GM15510 (cell line): ENCODE results near the gene CRYL1.

ENCODE experiments used
- POLR2A ChIP-seq: IDR thresholded peaks from 3 replicates; pipeline ENCODE4 v1.6.1; 2011; ENCODE audit warnings: borderline replicate concordance; ENCODE audit not compliant: insufficient read length; ENCODE audit errors: extremely low read depth

The CRYL1 gene

DNA sequence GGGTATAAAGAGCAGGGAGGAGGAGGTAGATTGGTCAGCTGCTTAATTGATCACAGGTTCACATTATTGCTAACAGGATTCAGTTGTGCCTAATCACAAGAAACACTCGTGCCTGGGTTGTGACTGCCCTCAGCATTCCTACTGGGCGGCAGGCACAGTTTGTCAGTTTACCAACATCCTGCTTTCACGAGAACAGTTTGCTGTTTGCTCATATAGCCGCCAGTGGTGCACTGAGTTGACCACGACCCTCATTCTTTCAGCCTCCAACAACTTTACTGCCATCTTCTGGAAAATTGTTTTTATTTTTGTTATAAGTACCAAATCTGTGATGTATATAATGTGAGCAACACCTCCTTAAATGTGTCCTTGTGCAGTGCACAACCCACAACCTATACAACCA is 25.1 kb upstream of the CRYL1 start:
- TF ChIP-seq POLR2A: no peak

DNA sequence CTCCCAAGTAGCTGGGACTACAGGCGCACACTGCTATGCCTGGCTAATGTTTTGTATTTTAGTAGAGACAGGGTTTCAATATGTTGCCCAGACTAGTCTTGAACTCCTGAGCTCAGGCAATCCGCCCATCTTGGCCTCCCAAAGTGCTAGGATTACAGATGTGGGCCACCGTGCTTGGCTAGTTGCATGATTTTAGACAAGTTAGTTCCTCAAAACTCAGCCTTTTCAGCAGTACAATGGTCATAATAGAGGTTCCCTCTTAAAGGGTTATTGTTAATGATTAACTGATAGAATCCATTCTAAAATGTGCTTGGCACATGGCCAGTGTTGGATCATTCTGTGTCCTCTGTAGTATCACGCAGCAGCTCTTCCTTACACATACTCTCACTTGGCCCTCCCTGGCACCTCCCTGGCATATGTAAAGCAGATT is 21.8 kb upstream of the CRYL1 start:
- TF ChIP-seq POLR2A: no peak

DNA sequence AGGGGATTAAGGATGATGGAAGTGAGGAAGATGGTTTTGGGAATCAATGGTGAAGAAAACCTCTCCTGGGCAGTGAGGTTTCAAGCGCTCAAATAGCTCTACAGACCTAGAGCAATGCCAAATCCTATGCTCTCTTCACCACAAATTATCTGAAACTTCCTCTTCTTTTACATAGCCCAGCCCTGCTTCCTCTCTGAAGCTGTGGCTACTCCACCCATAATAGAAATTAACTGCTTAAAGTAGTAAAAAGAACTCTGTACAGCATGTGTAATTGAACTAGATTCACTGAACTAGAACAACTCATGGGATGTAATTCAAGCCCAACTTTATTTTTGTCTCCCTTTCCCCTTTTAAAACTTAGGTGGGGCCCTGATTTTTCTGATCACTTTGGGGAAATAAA is 20.9 kb upstream of the CRYL1 start:
- TF ChIP-seq POLR2A: no peak

DNA sequence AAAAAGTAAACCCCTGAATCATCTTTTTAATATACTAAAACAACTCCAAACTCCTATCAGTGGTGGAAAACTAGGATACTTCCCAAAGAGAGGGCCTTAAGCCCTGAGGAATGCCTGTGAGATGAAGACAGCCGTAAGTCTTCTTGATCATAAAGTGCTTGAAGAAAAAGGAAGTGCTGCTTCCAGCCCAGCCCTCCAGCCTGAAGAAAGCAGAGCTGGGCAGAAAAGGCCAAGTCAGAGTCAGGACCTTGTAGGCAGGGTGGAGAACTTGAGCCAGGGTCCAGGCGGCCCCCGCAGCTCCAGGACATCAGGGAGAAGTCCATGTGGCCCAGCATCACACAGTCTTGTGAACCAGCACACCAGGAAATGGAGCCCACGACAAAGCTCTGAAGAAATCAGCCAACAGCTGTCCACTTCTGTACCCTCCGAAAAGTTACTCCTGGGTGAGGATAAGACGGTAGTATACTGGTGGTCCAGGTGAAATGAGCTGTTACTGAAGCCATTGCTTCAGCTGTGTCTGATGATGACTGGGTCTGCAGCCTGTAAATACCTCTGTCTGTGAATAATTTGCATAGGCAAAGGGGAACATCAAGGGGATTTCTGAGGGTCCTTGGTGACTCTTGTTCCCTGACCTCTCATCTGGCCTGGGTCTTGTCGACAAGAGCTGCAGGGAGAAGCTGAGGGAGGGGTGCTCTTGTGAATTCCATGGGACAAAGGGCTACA is 18.7 kb upstream of the CRYL1 start:
- TF ChIP-seq POLR2A: no peak

DNA sequence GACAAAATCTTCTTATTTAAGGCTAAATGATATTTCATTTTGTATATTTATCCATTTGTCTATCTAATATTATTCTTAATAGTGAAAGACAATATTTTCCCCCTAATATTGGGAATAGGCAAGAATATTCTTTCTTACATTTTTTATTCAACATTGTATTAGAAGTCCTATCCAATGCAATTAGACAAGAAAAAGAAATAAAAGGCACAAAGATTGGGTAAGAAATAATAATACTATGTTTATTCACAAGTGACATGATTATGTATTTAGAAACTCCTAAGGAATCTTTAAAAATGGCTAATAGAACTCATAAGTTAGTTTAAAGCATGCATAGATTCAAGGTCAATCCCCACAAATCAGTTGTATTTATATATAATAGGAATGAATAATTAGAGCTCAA is 11.3 kb upstream of the CRYL1 start:
- TF ChIP-seq POLR2A: no peak

DNA sequence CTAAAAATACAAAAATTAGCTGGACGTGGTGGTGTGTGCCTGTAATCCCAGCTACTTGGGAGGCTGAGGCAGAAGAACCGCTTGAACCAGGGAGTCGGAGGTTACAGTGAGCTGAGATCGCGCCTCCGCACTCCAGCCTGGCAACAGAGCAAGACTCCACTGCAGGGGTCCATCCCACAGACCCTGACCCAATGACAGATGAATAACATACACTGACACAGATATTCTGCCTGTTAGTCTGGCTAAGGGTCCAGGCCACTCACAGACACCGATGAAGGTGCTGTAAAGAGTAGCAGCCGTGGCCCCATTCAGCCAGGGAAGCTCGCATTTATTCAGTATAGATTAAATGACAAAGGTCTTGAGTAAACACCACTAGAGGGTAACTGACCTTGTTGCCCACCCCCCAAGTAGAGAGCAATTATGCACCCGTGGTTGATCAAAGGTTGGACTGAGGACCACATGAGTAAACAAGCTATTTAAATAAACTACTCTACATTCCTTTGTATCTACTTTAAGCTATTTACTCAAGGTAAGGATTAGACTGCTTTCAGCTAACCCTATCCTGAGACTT is 8.5 kb upstream of the CRYL1 start:
- TF ChIP-seq POLR2A: no peak

DNA sequence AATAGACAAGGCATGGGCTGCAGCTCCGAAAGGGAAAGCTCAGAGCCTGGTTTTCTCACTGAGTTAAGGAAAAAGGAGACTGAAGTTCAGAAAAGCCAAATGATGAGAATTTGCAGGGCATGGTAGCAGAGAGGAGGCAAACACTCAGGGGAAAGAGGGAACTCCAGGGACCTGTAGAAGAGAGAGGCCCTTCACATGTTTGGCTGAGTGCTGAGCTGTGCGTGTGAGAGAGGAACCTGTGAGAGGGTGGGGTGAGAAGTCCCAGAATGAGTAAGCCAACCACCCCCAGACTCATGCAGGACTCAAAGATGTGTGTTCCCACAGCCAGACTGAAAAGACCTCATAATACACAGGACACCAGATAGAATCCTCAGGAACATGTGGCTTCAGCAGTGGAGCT is 2.8 kb upstream of the CRYL1 start:
- no peak for TF ChIP-seq POLR2A

DNA sequence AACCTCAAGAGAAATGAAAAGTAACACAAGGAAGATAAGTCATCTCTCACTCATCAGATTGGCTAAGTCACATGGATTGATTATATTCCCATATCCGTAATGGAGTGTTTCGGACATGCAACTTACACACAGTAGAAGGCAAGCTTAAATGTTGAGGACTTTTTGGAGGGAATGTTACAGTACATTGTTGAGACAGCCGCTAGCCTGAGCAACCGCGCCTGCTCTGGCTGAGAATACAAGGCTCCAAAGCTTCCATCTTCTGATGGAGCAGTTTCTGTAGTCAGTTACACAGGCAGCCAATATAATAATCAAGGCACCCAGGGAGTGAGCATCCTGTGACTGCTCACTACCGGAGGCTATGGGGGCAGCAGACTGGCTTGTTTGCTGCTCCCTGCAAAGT is 1.0 kb upstream of the CRYL1 start:
- TF ChIP-seq POLR2A: no peak

DNA sequence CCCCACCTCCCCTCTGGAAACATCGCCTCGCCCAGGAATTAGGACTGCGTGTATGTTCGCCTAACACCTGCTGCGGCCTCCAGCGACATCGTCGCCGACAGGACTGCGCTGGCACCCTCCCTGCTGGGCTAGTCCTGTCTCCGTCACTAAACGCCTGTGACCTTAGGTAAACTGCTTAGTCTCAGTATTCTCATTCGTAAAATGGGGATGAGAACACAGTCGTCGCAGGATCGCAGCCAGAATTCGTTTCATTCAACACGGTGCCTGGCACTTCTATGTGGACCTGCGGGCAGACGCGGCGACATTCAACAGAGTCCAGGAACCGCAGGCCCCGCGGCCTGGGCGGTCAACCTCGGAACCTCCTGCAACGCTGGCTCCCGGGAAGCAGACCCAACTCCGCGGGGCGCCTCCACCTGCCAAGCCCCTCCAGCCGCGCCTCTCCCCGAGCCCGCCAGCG is 485 bp downstream of the CRYL1 start:
- TF ChIP-seq POLR2A: no peak

DNA sequence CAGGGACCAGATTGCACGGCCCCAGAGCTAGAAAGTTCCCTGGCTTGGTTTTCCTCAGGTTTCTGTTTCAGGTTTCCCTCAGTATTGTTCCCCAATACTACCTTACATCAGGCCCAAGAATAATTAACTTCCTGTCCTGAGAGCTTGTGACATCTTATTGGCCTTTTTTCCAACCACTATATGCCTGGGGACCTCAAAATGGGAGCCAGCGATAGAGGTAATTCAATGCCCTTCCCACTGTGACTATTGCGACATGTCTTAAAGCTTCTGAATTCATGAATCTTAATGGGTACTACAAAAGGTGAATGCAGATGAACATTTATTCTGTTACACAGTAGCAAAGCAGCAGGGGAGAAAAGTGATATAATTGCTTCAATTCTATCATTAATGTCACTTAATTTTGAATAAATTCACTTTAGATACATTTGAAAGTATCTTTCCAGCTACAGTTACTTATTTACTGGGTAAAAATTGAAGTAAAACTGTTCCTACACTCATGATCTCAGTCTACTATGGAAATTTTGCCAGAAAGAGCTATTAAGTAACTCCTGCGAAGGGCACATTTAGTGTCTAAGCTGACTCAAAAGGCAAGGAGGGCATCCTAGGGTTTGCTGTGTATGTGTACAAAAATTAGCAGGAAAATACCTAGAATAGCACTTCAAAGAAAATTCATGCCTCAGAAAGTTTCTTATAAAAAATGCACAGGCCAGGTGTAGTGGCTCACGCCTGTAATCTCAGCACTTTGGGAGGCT is 4.1 kb downstream of the CRYL1 start:
- no peak for TF ChIP-seq POLR2A

DNA sequence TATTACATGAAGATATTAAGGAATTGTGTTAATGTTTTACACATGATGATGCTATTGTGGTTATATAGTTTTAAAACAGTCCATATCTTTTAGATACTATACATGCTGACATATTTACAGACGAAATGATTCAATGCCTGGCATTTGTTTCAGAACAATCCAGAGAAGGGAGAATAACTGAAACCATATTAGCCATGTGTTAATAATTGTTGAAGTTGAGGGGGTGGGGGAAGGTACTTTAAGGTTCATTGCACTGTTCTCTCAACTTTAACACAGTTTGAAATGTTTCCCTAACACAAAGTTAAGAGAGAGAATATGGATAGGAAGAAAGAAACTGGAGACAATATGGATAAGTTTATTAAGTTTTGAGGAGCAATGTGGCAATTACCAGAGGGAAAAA is 5.8 kb downstream of the CRYL1 start:
- no peak for TF ChIP-seq POLR2A

DNA sequence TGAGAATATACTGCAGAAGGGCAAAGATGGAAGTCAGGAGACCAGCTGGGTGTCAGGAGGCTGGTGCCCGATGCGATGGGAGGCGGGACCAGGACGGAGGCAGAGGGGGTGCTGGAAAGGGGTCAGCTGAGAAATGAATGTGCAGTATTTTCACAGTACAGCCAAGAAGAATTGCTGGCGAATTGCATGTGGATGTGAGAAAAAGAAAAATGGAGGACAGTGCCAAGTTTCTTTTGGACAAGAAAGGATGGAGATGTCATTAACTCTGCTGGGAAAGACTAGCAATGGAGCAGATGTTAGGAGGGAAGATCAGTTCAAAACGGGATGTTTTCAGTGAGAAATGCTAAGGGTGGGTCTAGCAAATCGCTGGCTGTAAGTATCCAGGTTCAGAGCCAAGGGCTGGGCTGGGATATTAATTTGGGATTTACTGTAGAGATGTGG is 7.0 kb downstream of the CRYL1 start:
- no peak for TF ChIP-seq POLR2A

DNA sequence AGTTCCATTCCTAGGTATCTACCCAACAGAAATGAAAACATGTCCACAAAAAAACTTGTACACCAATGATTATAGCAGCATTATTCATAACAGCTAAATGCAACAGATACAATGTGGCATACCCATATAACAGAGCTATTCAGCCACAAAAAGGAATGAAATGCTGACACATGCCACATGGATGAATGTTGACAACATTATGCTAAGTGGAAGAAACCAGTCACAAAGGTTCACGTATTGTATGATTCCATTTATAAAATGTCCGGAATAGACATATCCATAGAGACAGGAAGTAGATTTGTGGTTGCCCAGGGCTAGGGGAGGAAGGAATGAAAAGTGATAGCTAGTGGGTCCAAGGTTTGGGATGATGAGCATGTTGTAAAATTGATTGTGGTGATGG is 10.8 kb downstream of the CRYL1 start:
- no peak for TF ChIP-seq POLR2A

DNA sequence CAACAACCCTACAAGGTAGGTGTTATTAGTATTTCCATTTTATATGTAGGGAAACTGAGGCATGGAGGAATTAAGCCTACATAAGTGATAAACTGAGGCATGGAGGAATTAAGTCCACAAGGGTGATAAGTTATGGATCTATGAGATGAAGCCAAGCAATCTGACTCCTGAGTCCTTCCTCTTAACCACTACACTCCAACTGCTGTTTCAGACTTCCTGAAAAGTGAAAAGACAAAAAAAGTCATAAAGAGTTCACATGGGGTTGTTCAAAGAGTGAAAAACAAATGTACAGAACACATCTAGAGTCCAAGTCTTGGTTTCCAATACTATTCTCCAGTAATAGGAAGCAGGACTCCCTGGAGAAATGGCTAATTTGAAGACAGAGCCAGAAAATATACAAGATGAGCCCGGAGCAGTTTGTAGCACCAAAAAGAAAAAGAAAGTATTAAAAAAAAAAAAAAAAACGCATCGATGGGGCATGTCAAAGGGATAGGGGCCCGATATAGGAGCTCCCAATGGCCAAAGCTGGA is 12.1 kb downstream of the CRYL1 start:
- no peak for TF ChIP-seq POLR2A

DNA sequence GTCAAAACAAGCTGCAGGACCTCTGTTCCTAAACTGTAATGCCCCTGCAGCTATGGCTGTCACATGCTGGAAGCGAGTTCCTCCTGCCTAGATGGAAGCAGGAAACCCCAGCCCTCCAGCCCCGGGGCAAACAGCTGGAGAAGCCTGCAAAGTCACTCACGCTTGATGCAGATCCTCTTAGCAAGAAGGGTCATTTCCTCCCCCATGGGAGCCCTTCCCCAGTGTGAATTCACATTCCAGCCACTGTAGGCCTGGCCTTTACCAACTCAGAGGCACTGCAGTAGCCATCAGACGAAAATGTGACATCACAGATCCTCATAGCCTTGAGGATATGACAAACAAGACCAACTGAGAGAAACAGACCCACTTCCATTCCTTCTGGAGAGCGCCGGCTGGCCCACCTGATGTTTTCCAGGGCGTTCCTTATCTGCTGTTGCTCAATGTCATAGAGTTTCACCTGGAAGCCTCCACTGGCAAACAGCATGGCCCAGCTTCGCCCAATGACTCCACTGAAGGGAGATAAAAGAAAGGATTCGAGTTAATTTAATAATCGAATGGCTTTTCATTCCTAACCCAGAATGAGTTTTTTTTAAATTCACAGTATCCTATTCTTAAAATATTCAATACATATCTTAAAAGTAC is 13.5 kb downstream of the CRYL1 start:
- TF ChIP-seq POLR2A: no peak
